Peyer's patch (tissue), 4 donors: ENCODE data around the gene INTS1.

Experiments used
- POLR2A ChIP-seq, 2 donors: fragments of 450-650 bp; IDR thresholded peaks; one replicate each; pipeline ENCODE4 v1.5.1; 2017; ENCODE audit warnings: antibody characterized with exemption in 2 of 2, mild to moderate bottlenecking in 2 of 2, moderate library complexity in 2 of 2
- TF ChIP-seq, protein P1 (sequence below), 6 experiments: fragments of 450-650 bp in 4 of 6; fragments of 200-600 bp in 2 of 6; sonication (generic) in 1 of 6; IDR thresholded peaks; one replicate each; pipeline ENCODE4 v1.5.1; 2017 to 2019; ENCODE audit warnings: antibody characterized with exemption in 6 of 6, mild to moderate bottlenecking in 3 of 6, moderate library complexity in 1 of 6

DNA sequence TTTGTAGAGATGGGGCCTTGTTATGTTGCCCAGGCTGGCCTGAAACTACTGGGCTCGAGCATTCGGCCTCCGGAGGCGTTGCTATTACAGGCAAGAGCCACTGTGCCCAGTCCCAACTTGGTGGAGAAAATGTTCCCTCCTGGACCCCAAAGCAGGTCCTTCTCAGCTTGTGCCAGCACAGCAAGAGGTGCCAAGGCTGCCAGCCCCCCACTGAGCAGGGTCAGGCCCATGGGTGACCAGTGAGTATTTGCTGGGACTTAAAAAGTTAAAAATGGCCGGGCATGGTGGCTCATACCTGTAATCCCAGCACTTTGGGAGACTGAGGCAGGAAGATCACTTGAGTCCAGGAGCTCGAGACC is 30.9 kb upstream of the INTS1 start:
- TF ChIP-seq, protein P1, sequence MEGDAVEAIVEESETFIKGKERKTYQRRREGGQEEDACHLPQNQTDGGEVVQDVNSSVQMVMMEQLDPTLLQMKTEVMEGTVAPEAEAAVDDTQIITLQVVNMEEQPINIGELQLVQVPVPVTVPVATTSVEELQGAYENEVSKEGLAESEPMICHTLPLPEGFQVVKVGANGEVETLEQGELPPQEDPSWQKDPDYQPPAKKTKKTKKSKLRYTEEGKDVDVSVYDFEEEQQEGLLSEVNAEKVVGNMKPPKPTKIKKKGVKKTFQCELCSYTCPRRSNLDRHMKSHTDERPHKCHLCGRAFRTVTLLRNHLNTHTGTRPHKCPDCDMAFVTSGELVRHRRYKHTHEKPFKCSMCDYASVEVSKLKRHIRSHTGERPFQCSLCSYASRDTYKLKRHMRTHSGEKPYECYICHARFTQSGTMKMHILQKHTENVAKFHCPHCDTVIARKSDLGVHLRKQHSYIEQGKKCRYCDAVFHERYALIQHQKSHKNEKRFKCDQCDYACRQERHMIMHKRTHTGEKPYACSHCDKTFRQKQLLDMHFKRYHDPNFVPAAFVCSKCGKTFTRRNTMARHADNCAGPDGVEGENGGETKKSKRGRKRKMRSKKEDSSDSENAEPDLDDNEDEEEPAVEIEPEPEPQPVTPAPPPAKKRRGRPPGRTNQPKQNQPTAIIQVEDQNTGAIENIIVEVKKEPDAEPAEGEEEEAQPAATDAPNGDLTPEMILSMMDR (IDR thresholded peaks at IDR 0.05): no peak
- no peak for TF ChIP-seq POLR2A (IDR thresholded peaks at IDR 0.05)
